Effector memory CD4-positive, alpha-beta T cell (primary cell): ENCODE measurements around the gene LHX2.
"Not testable (repeated sequence)": the region's sequence is repeated elsewhere in the genome, so short reads cannot be mapped to it uniquely, and the experiment has no call there.

Experiments used
- DNase-seq, 3 donors: peaks; one replicate each; pipeline ENCODE4 v3.0.0-alpha.2; 2020
- H3K27ac ChIP-seq: 2 replicates; pipeline ENCODE4 v1.7.0; 2013; ENCODE audit warnings: mild to moderate bottlenecking, low read length, moderate library complexity; ENCODE audit not compliant: insufficient read depth, poor library complexity, severe bottlenecking
- H3K27me3 ChIP-seq: replicated peaks from 2 replicates; pipeline ENCODE4 v1.7.0; 2013; ENCODE audit warnings: mild to moderate bottlenecking, low read length; ENCODE audit not compliant: insufficient read depth, control insufficient read depth, poor library complexity, severe bottlenecking
- H3K36me3 ChIP-seq: 2 replicates; pipeline ENCODE4 v1.7.0; 2013; ENCODE audit warnings: mild to moderate bottlenecking, low read length, moderate library complexity; ENCODE audit not compliant: control insufficient read depth, insufficient read depth
- H3K4me1 ChIP-seq: 2 replicates; pipeline ENCODE4 v1.7.0; 2013; ENCODE audit warnings: low read length, mild to moderate bottlenecking; ENCODE audit not compliant: control insufficient read depth, insufficient read depth, poor library complexity, severe bottlenecking
- H3K4me3 ChIP-seq: 2 replicates; pipeline ENCODE4 v1.7.0; 2013; ENCODE audit warnings: low read length, low read depth, mild to moderate bottlenecking; ENCODE audit not compliant: insufficient read depth, poor library complexity, severe bottlenecking
- H3K9me3 ChIP-seq: 2 replicates; pipeline ENCODE4 v1.7.0; 2013; ENCODE audit warnings: mild to moderate bottlenecking, low read length, moderate library complexity; ENCODE audit not compliant: control insufficient read depth

Gene LHX2

GRCh38 chr9:123978981-123979380, 32.6 kb upstream of the LHX2 start:
- no peaks in the 10 kb centered on the region for H3K4me1 ChIP-seq
- H3K4me3 ChIP-seq = no peak overlapping the region
- H3K27ac ChIP-seq = no peak overlapping the region
- DNase-seq = no peak
- no peaks in the 10 kb centered on the region for H3K36me3 ChIP-seq
- H3K27me3 ChIP-seq = no peaks in the 10 kb centered on the region
- no peaks in the 10 kb centered on the region for H3K9me3 ChIP-seq

DNA sequence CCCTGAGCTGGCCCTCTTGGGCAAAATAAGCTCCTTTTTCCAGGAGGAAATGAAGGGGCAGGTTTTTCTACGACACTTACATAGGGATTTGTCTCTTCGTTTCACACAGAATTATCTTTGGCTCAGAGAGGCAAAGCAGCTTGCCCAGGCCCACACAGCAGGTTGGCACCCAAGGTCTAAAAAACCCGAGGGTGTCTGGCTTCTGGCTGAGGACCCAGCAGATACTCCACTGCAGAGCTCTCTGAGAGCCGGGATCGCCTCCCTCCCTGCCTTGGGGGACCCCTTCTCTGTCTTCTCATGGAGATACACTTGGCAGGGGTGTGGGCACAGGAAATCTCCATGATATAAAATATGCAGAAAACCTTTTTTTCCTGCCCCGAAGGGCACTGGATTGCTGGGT, 29.0 kb upstream of the LHX2 start:
- Histone ChIP-seq H3K9me3 (no peaks in the 10 kb centered on the region), H3K27me3 (no peaks in the 10 kb centered on the region), H3K36me3 (no peaks in the 10 kb centered on the region), H3K4me3 (no peak overlapping the region), H3K4me1 (no peaks in the 10 kb centered on the region), H3K27ac (no peak overlapping the region)
- no peak for DNase-seq

- Histone ChIP-seq H3K4me1 (no peaks in the 10 kb centered on the region), H3K4me3 (no peak overlapping the region), H3K27ac (no peak overlapping the region), H3K9me3 (no peaks in the 10 kb centered on the region), H3K27me3 (no peaks in the 10 kb centered on the region), H3K36me3 (no peaks in the 10 kb centered on the region)
- DNase-seq = no peak
These were observed 28.5 kb upstream of the LHX2 start for GRCh38 chr9:123983047-123983446.

- H3K27ac ChIP-seq = no peak overlapping the region
- H3K27me3 ChIP-seq = no peaks in the 10 kb centered on the region
- no peak overlapping the region for H3K4me3 ChIP-seq
These were observed 26.8 kb upstream of the LHX2 start for GRCh38 chr9:123984802-123985201.

GRCh38 chr9:123985869-123986268, 25.7 kb upstream of the LHX2 start:
- no peak overlapping the region for H3K4me3 ChIP-seq
- no peaks in the 10 kb centered on the region for H3K4me1 ChIP-seq
- no peaks in the 10 kb centered on the region for H3K27me3 ChIP-seq
- H3K9me3 ChIP-seq = no peaks in the 10 kb centered on the region
- no peaks in the 10 kb centered on the region for H3K36me3 ChIP-seq
- no peak overlapping the region for H3K27ac ChIP-seq
- no peak for DNase-seq

More at GRCh38 chr9:123984802-123985201, 26.8 kb upstream of the LHX2 start:
- Histone ChIP-seq H3K9me3 (no peaks in the 10 kb centered on the region), H3K36me3 (no peaks in the 10 kb centered on the region), H3K4me1 (no peaks in the 10 kb centered on the region)
- no peak for DNase-seq

DNA sequence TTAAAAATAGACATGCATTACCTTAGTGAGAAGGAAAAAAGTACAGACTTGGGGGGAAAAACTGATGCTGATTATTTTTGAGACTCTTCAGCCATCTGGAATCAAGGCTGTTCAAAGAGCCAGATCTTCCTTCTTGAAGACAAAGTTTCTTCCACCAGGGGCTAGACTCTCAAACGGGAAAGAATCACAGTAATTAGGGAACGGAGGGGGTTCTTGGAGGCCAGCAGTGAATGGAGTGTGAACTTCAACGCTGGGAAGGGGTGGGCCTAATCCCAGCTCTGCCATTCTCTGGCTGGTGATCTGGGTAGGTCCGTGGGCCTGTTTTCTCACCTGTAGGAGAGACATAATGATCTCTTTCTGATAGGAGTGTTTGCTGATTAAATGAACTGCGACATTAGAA, 21.1 kb upstream of the LHX2 start:
- Histone ChIP-seq H3K4me3 (no peak overlapping the region), H3K4me1 (no peaks in the 10 kb centered on the region), H3K9me3 (no peaks in the 10 kb centered on the region), H3K27ac (no peak overlapping the region), H3K27me3 (no peaks in the 10 kb centered on the region), H3K36me3 (no peaks in the 10 kb centered on the region)
- no peak for DNase-seq

GRCh38 chr9:123992679-123993078, 18.9 kb upstream of the LHX2 start:
- H3K27me3 ChIP-seq, H3K4me1 ChIP-seq, H3K27ac ChIP-seq, H3K9me3 ChIP-seq, H3K36me3 ChIP-seq, DNase-seq, H3K4me3 ChIP-seq: not testable (repeated sequence)

DNA sequence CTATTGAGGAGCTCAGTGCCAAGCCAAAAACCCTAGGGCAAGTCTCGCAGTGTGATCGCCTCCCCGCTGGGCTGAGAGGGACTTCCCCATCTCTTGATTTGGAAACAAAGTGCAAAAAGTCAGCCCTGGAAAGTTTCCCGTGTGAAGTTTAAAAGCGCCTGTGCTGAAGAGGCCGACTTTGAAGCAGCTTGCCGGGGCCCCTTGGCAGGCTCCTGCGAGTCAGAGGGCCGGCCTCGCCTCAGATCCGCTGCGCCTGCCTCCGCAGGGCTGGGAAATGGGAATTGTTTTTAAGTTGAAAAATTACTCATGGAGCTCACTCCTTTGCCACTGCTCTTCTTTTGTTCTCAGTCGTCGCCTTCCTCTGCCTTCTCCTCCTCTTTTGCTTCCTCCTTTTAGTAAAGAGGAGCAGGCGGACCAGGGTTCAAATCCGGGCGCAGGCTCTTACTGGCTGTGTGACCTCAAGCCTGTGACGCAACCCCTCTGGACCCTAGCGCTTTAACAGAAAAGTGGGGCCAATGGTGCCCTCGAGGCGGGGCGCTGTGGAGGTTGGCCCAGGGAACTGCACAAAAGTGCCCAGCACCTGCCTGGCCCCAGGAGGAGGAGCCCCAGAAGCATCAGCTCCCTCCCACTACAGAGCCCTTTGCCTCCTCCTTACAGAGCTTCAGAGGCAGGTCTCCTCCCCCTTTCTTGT, 14.7 kb upstream of the LHX2 start:
- DNase-seq = no peak
- Histone ChIP-seq H3K27ac (no peak overlapping the region), H3K4me1 (peaks cover 5% of the 10 kb centered on the region), H3K4me3 (no peak overlapping the region), H3K9me3 (no peaks in the 10 kb centered on the region), H3K27me3 (peaks cover 35% of the 10 kb centered on the region), H3K36me3 (no peaks in the 10 kb centered on the region)

DNA sequence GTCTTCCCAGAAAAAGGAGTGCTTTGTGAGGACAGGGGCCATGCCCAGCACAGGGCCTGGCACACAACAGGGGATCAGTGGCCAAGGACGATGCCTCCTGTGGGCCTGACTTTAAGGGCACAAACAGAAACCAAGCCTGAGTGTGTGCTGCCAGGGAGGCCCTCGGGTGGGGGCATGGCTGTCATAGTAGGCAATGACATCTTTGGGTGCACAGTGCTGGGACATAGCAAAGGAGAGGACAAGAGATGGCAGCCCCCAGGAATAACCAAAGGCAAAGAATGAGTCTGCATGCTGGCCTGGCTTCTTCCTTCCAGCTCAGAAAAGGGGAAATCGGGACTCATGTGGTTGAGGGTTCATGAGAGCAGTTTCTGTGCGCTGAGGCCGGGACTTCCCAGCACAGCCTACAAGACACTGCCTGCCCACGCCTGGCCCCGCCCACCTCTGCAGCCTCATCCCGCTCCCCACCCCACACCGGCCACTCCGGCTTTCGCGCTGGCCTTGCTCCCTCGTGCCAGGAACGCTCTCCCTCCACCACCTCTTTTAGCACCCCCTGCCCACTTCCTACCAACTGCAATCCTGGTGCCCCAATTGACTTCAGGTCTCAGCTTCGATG, 13.8 kb upstream of the LHX2 start:
- Histone ChIP-seq H3K4me1 (peaks cover 5% of the 10 kb centered on the region), H3K9me3 (no peaks in the 10 kb centered on the region)
- DNase-seq = no peak

GRCh38 chr9:123998278-123998925, 13.2 kb upstream of the LHX2 start:
- no peak overlapping the region for H3K4me3 ChIP-seq
- no peak overlapping the region for H3K27ac ChIP-seq
- H3K36me3 ChIP-seq = no peaks in the 10 kb centered on the region
- peaks cover 38% of the 10 kb centered on the region for H3K27me3 ChIP-seq
- H3K4me1 ChIP-seq = peaks cover 5% of the 10 kb centered on the region
- H3K9me3 ChIP-seq = no peaks in the 10 kb centered on the region
- no peak for DNase-seq

More for the DNA sequence above, 13.8 kb upstream of the LHX2 start:
- Histone ChIP-seq H3K4me3 (no peak overlapping the region), H3K27me3 (peaks cover 37% of the 10 kb centered on the region), H3K27ac (no peak overlapping the region), H3K36me3 (no peaks in the 10 kb centered on the region)
